Measurements from ENCODE around the gene CCDC69.
"Not testable (repeated sequence)": the region's sequence is repeated elsewhere in the genome, so short reads cannot be mapped to it uniquely, and the experiment has no call there.

Gene CCDC69

DNA sequence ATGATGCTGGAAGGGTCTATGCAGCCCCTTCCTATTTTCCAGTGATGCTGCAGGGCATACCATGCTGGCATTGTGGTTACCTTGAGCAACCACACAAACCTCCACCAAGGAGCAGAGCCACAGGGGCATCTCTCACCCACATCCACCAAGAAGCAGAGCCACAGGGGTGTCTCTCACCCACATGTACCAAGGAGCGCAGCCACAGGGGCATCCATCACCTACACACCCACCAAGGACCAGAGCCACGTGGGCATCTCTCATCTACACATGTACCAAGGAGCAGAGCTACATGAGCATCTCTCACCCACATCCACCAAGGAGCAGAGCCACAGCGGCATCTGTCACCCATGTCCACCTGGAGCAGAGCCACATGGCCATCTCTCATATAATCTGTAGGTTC, 20.3 kb upstream of the CCDC69 start:
- DNase-seq, result no peak

DNA sequence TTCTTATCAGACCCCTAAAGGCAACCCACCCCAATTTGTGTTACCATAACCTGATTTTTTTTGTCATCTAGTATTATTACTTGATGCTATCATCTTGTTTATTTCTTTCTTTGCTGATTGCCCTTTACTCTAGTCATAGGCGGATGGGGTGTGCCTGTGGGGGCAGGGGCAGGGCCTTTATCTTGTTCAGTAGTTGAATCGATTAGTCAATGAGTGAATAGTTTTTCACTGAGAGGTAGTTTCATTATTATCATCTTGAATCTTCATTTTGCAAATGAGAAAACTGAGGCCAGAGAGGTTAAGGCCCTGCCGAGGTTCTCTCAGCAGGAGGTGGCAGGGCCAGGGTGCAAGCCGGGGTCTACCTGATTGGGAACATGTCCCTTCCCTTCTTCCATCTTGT, 19.7 kb upstream of the CCDC69 start:
- no peak for DNase-seq

DNA sequence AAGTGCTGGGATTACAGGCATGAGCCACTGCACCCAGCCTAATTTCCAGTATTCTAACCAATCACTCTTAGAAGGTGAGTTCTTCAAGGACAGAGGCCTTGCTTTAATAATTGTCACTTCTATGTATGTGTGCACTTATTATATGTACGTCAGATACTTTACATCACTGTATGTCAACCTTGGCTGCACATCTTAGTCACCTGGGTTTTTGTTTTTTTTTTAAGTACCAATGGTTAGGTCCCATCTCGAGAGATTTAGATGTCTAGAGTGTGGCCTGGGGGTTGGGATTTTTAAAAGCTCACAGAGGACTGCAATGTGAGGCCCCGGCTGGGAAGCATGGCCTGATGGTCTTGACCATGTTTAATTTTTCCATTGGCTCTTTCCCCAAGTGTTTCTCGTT, 19.2 kb upstream of the CCDC69 start:
- DNase-seq, result no peak

DNA sequence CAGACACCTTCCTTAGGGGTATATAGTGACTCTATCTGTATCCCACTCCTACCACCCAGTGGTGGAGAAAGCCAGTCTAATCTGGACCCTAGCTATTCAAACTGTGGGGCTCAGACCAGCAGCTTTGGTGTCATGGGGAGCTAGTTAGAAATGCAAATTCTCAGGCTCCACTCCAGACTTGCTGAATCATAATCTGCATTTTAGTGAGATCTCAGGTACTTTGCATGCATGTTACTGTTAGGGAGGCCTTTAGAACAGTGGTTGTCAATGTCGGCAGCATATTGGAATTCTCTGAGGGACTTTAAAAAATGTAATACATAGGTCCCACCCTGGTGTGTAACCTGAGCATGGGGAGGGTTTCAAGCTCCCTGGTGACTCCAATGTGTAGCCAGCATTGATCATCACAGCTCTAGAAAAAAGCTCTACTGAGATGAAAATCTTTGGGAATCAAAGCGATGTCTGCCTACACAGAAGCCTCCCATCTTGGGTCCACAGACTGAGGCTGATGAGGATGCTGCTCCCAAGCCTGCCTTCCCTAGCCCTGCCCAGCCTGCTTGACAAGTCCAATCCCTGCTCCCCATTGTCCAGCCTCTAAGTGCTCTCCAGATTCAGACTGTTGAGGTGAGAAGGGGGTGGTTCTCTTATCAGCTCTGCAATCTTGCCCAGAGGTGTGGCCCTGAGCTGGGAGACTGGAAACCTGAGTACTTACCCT, 17.2 kb upstream of the CCDC69 start:
- DNase-seq, result no peak

DNA sequence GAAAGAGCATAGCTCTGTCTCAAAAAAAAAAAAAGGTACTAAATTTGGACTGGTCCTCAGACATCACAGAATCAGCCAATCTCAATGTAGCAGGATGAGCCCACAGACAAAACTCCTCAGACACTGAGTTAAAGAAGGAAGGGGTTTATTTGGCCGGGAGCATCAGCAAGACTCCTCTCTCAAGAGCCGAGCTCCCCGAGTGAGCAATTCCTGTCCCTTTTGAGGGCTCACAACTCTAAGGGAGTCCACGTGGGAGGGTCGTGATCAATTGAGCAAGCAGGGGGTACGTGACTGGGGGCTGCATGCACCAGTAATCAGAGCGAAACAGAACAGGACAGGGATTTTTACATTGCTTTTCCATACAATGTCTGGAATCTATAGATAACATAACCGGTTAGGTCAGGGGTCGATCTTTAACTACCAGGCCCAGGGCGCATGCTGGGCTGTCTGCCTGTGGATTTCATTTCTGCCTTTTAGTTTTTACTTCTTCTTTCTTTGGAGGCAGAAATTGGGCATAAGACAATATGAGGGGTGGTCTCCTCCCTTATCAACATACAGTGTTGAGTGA, 16.5 kb upstream of the CCDC69 start:
- DNase-seq, result not testable (repeated sequence)

DNA sequence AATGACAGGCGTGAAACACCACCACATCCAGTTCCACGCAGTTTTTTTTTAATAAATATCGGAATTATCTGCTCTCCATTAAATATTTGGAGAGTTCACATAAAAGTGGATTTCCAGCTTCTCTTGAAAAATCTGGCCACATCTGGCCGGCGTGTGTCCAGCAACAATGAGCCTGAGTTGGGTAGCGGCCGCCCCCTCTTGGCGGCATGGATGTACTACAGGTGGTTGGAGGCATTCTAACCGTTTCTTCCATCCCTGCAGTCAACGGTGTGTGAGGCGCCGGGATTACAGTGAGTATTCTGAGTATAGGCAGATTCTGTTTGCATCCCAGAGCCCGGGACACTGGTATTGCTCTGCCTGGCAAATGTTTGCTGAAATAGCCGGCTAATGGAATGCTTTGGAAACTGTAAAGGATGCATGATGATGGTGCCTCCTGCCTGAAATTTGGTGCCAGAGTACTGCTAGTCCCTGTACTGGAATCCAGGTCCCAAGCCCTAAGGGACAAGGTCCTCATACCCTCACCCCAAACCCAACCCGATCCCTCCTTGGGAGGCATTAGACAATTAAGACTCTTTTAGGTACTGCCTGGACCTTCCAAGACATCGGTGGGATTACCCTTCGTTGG, 15.5 kb upstream of the CCDC69 start:
- DNase-seq, result peak; percentile 65

DNA sequence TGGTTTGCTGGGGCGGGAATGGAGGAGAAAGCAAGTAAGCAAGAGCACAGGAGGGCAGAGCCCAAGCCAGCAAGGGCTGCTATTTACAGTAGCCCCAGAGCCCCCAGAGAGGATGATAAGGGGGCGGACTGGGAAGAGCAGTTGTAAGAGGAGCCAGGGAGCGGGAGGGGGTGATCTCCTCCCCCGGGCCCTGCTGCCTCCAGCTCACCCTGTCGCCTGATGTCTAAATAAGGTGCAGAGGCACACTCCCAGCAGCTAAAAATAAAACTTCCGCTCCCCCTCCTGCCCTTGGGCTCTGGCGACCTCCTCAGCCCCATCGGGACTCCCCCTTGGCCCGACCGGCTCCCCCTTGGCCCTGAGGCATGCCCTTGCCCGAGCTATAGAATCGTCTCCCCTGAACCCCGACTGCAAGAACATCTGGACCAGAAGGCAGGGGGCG, 14.4 kb upstream of the CCDC69 start:
- DNase-seq, result no peak

DNA sequence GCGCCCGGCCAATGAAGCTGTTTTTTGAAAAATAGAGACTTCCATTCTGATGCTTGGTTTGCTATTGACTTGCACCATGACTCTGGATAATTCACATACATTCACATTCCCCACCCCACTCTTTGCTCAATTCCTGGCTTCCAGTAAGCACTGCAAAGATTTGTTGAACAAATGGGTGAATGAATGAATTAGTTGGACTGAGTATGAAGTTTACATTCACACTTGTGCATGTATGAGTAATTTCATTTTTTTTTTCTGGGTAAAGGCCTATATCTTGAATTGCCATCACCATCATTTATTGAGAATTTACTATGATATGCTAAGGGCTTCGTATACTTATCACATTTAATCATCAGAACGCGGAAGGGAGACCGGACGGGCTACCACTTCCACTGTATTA, 13.8 kb upstream of the CCDC69 start:
- DNase-seq, result no peak

DNA sequence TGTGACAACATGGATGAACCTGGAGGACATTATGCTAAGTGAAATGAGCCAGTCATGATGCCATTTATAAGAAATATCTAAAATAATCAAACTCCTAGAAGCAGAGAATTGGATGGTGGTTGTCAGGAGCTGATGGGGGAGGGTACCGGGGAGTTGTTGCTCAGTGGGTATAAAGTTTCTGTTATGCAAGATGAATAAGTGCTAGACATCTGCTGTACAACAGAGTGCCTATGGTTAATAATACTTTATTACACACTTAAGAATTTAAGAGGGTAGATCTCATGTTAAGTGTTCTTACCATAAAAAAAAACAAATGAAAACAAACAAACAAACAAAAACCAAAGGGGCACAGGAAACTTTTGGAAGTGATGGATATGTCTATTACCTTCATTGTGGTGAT, 13.0 kb upstream of the CCDC69 start:
- no peak for DNase-seq

DNA sequence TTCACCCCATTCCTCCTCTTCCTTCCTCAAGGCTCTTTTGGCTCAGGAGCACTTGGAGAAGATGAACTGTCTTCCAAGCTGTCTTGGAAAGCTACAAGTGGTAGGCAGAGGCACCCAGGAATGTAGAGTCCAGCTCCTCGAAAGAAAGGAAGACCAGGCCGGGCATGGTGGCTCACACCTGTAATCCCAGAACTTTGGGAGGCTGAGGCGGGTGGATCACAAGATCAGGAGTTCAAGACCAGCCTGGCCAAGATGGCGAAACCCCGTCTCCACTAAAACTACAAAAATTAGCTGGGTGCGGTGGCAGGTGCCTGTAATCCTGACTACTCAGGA, 11.3 kb upstream of the CCDC69 start:
- DNase-seq, result not testable (repeated sequence)

DNA sequence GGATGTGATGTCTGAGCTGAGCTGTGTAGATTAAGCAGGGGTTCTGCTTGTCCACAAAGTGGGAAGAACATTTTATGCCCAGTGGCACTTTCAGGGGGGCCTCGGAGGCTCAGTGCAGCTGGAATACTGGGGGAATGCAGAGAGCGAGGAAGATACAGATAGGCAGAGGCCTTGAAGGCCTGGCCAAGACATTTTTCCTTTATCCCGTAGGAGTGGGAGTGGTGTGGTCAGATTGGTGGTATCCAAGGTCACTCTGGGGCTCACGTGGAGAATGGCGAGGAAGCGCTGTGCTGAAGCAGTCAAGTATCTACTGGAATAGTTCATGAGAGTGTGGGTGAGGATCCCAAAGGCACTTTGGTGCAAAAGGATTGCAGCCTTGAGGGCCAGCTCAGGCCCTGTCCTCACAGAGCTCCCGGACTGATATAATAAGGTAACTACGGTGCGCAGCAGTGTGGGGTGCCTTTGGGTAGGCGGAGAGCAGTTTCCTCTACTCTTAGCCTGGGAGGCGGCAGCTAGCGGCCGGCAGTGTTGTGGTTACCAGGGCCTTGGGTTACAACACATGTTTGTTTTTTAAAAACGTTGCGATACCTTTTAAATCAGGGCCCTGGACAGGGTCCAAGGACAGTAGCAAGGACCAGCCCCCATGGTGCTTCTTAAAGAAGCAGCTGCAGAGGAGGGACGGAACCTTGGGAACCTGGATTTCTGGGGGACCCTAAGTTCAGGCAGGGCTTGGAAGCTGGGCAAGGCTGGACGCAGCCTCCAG, 10.8 kb upstream of the CCDC69 start:
- DNase-seq, result no peak

DNA sequence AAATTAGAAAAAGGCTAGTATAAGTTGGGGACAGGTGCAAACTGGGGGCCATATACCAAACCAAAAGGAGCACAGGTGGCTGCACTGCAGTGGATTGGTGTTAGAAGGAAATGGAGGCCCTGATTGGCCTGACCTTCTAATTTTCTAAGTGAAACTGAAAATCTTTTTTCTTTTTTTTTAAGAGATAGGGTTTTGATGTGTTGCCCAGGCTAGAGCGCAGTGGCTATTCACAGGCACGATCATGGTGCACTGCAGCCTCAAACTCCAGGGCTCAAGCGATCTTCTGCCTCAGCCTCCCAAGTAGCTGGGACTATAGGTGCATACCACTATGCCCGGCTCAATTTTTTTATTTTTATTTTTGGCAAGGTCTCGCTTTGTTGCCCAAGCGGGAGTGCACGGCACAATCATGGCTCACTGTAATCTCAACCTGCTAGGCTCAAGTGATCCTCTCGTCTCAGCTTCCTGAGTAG, 9.8 kb upstream of the CCDC69 start:
- DNase-seq, result no peak

DNA sequence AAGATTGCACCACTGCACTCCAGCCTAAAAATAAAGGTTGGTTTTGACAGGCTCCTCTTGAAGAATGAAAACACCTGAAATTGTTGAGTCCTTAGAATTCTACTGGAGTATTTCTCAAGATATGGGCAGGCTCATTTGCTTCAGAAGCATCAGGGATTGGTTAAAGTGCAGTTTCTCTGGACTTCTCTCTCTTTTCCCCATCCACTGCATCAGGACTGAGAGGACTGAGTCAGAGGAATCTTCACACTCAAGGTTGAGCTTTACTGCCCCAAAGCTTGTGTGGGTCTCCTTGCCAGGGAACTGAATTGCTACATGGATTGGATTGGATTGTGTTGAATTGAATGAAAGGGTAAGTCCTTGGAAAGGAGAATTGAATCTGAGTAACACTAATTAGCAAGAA, 7.5 kb upstream of the CCDC69 start:
- DNase-seq, result no peak

DNA sequence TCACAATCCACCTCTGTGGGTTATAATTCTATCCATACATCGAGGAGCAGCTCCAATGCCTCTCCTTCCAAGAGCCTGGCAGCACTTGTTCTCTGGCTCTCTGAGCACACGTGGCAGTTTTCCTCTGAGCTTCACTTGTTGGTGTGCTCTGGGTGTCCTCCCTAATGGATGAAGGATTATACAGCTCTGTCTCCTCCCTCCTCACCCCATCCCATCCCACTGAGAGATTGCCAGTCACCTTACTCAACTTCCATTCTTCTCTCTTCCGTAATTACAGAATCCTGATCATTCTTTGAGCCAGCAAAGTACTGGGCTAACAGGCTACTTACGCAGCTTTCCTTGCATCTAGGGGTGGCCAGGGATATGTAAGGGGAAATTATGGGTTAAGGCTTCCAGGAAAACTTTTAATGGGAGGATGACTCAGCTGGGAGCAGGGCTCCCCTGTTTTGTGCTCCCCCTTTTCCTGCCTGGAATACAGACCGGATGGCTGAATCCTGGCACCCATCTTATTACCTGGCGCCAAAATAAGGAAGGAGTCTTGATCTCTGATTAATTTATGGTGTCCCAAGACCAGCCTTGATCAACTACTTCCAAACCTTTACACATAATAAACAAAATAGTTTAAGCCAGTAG, 6.3 kb upstream of the CCDC69 start:
- DNase-seq, result no peak

DNA sequence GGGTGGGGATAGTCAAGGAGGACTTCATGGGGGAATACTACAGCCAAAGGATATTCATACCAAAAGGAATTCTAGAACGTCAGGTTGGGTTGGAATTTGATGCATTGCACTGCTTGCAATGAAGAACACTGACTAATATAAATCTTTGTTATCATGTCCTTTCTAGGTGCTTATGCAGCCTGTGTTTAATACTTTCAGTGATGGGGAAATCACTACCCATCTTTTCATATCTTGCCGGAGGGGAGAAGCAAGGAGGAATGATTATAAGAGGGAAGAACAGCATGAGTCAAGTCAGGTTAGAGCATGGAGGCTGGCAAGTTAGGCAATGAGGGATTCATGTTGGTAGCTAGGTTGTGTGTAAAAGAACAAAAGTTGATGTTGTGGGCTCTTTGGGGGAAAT, 5.1 kb upstream of the CCDC69 start:
- no peak for DNase-seq

DNA sequence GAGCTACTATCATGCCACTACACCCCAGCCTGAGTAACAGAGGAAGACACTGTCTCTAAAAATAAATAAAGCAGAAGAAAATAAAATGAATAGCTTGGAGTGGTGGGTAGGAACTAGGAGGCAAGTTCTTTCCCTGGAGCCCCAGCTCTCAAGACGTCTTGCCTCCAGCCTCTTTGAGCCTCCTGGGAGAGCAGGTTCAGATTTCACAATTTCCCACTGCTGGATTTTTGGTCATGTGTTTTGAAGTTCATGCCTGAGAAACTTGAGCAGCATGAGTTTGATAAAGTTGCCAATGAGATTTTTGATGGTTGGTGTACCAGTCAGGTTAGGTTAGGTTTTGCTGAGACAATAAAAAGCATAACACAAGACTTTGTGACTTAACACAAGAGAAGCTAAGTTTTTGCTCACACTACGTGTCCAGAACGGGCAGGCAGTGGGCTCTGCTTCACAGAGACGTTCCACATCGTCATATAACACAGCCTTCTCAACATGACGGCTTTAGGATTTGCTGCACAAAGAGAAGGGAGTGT, 4.1 kb upstream of the CCDC69 start:
- DNase-seq, result no peak

DNA sequence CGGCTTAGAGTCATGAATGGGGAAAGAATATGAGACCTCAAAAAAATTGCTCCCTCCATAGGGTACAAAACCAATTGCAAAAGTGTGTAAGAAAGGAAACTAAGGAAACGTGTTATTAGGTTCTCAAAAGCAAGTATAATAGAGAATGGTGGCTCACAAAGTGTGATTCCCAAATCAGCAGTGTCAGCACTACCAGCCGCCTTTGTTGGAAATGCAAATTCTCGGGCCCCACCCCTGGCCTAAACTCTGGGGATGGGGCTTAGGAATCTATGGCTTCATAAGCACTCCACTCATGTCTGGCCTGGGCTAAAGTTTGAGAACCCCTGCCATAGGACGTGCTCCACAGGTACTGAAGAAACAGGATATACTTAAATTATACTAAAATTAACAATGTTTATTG, 1.6 kb upstream of the CCDC69 start:
- DNase-seq, result no peak

DNA sequence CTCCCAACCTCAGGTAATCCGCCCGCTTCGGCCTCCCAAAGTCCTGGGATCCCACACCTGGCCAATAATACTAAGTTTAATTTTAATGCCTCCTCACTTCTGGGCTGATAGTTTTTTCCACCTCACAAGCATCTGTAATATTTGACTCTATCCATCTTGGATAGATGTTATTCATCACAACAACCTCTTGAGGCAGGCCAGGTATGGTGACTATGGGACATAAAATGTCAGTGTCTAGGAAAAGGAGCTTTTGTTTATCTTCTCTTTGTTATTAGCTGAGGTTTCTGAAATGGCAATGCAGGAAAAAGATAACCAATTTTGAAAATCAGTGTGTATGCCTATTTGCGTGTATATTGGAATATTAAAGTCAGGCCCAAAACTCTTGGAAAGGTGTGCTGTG, 1.2 kb upstream of the CCDC69 start:
- DNase-seq, result no peak

DNA sequence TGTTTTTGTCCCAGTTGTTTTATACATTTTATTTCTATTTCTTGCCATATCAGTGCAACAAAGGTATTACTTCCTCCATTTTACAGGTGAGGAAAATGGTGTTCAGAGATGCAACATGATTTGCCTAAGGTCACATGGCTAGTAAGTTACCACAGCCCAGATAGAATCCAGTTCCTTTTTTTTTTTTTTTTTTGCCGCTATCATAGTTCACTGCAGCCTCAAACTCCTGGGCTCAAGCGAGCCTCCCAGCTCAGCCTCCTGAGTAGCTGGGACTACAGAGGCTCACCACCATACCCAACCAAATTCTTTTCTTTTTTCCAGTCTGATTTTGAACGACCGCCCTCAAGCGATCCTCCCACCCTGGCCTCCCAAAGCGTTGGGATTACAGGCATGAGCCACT, 480 bp upstream of the CCDC69 start:
- peak; percentile 48 for DNase-seq

DNA sequence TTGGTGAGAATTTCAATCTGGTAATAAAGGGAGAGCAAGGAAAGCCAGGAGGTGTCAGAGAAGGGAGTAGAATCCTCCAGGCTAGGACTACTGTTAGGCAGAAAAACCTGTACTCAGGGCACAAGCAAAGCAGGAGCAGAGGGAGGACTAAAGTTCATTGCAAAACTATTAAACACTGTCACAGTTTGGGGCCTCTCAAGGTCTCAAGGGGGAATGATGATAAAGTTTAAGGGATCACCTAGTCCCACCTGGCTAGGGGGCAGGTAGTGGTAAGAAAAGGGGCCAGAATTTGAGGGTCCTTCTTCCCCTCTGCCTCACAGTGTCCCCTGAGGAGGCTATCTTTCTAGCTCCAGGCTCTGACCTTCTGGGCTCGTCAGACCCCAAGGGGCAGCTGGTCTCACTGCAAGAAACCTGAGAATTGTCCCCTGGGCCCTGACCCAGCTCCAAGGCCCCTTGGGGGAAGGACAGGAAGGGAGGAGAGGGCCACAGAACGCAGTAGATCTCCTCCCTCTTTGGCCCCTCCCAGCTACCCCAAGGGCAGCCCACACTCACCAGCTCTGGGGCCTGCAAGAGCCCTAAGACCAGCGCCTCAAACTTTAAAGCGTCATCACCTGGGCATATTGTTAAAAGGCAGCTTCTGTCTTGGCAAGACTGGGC, 974 bp downstream of the CCDC69 start:
- DNase-seq, result peak; percentile 62

DNA sequence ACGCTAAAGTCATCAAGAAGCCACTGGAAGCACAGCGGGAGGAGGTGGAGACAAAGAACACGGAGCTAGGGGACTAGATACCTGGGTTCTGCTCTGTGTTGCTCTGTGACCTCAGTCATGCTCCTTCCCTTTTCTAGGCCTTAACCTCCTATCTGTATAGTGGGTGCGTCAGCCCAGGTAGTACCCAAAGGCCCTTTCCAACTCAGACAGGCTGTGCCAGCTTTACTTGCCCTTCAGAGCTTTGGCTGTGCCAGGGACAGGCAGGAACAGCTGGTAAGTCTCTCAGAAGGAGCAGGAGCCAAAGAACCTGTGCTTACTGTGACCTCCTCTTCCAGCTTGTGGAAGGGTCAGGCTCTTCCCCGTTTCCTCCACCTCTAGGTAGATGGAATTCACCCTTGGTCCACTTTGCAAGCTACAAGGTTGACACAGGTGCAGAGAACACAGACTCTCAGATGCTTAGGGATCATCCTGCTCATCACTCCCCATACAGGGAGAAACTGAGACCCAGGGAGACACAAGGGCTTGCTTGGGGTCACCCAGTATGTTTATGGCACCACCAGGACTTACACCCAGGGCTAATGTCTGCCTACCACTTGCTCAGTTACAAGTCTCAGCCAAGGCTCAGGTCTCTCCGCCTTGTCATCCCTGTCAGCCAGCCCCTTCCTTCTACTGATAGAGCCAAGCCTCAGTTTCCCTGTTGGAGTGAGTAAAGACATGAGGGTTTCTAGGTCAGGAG, 1.7 kb downstream of the CCDC69 start:
- no peak for DNase-seq

DNA sequence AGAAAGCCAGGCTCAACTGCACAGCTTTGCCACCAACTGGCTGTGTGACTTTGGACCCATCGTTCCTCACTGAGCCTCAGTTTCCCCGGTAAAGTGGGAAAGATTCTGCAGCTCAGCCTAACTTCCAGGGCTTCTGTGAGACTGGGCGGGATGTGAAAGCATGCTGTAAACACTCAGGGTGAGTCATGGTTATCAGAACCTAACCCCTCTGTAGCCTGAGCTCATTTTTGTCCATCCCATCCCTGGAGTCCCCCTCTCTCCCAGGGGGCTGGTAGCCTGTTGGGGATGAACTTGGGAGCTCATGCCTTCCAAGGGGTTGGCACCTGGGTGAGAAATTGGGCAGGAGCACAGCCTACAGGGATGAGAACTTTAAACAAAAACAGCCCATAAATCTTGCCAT, 2.3 kb downstream of the CCDC69 start:
- DNase-seq, result no peak

All from CD4-positive, alpha-beta T cell treated with Interleukin-21 for 1 hour (primary cell).